GM23338 (cell line): ENCODE results near the gene TMEM179. TPM values are rescaled to one million over a fixed set of nuclear protein-coding genes. Genes with fewer than 3 reads are reported as not detected.

Experiments used
- JUNB ChIP-seq: IDR thresholded peaks from one replicate; pipeline ENCODE4 v1.6.1; 2016; ENCODE audit warnings: antibody characterized with exemption; ENCODE audit not compliant: unreplicated experiment
- NANOG ChIP-seq: IDR thresholded peaks from 2 replicates; pipeline ENCODE4 v1.6.1; 2016; ENCODE audit warnings: antibody characterized with exemption, borderline replicate concordance
- STAT1 ChIP-seq: IDR thresholded peaks from one replicate; pipeline ENCODE4 v1.6.1; 2016; ENCODE audit warnings: antibody characterized with exemption; ENCODE audit not compliant: unreplicated experiment
- ZNF114 ChIP-seq: fragments of 250-450 bp; sonication (Bioruptor Pico); IDR thresholded peaks from 2 replicates; pipeline ENCODE4 v1.5.0; 2020; ENCODE audit warnings: mild to moderate bottlenecking, moderate library complexity
- ZNF331 ChIP-seq: fragments of 250-450 bp; sonication (Bioruptor Pico); IDR thresholded peaks from 2 replicates; pipeline ENCODE4 v1.5.0; 2020; ENCODE audit warnings: low read depth, mild to moderate bottlenecking, moderate library complexity
- polyA plus RNA-seq: library from polyadenylated mRNA; unstranded; fragments of >200 nt; fragmentation: Nextera tagmentation; extraction: Ambion mirVana; gene quantifications from 2 replicates; pipeline ENCODE4 v1.2.1, GENCODE V29; 2016
- total RNA-seq: library from RNA; depleted of rRNA; stranded (reverse); fragments of >200 nt; shearing (Covaris generic); gene quantifications from 2 replicates; pipeline ENCODE4 v1.2.3, GENCODE V29; 2014
- TF ChIP-seq, protein P1 (sequence below): fragments of 250-450 bp; sonication (Bioruptor Pico); IDR thresholded peaks from 2 replicates; pipeline ENCODE4 v1.5.0; 2020; ENCODE audit warnings: mild to moderate bottlenecking, moderate library complexity
- TF ChIP-seq, protein P2 (sequence below): IDR thresholded peaks from one replicate; pipeline ENCODE4 v1.6.1; 2018; ENCODE audit warnings: antibody characterized with exemption; ENCODE audit not compliant: unreplicated experiment

Gene TMEM179
- total and polyA plus RNA-seq, 2 experiments from 2014 or later, result 1.0 to 4.8 TPM

- TF ChIP-seq, protein P1, sequence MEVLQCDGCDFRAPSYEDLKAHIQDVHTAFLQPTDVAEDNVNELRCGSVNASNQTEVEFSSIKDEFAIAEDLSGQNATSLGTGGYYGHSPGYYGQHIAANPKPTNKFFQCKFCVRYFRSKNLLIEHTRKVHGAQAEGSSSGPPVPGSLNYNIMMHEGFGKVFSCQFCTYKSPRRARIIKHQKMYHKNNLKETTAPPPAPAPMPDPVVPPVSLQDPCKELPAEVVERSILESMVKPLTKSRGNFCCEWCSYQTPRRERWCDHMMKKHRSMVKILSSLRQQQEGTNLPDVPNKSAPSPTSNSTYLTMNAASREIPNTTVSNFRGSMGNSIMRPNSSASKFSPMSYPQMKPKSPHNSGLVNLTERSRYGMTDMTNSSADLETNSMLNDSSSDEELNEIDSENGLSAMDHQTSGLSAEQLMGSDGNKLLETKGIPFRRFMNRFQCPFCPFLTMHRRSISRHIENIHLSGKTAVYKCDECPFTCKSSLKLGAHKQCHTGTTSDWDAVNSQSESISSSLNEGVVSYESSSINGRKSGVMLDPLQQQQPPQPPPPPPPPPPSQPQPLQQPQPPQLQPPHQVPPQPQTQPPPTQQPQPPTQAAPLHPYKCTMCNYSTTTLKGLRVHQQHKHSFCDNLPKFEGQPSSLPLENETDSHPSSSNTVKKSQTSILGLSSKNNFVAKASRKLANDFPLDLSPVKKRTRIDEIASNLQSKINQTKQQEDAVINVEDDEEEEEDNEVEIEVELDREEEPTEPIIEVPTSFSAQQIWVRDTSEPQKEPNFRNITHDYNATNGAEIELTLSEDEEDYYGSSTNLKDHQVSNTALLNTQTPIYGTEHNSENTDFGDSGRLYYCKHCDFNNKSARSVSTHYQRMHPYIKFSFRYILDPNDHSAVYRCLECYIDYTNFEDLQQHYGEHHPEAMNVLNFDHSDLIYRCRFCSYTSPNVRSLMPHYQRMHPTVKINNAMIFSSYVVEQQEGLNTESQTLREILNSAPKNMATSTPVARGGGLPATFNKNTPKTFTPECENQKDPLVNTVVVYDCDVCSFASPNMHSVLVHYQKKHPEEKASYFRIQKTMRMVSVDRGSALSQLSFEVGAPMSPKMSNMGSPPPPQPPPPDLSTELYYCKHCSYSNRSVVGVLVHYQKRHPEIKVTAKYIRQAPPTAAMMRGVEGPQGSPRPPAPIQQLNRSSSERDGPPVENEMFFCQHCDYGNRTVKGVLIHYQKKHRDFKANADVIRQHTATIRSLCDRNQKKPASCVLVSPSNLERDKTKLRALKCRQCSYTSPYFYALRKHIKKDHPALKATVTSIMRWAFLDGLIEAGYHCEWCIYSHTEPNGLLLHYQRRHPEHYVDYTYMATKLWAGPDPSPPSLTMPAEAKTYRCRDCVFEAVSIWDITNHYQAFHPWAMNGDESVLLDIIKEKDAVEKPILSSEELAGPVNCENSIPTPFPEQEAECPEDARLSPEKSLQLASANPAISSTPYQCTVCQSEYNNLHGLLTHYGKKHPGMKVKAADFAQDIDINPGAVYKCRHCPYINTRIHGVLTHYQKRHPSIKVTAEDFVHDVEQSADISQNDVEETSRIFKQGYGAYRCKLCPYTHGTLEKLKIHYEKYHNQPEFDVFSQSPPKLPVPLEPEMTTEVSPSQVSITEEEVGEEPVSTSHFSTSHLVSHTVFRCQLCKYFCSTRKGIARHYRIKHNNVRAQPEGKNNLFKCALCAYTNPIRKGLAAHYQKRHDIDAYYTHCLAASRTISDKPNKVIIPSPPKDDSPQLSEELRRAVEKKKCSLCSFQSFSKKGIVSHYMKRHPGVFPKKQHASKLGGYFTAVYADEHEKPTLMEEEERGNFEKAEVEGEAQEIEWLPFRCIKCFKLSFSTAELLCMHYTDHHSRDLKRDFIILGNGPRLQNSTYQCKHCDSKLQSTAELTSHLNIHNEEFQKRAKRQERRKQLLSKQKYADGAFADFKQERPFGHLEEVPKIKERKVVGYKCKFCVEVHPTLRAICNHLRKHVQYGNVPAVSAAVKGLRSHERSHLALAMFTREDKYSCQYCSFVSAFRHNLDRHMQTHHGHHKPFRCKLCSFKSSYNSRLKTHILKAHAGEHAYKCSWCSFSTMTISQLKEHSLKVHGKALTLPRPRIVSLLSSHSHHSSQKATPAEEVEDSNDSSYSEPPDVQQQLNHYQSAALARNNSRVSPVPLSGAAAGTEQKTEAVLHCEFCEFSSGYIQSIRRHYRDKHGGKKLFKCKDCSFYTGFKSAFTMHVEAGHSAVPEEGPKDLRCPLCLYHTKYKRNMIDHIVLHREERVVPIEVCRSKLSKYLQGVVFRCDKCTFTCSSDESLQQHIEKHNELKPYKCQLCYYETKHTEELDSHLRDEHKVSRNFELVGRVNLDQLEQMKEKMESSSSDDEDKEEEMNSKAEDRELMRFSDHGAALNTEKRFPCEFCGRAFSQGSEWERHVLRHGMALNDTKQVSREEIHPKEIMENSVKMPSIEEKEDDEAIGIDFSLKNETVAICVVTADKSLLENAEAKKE (CRISPR knock-in tag), result no peak
- TF ChIP-seq ZNF114, result no peak
- TF ChIP-seq JUNB, result no peak
- TF ChIP-seq STAT1, result no peak
- no peak for TF ChIP-seq NANOG
- TF ChIP-seq, protein P2, sequence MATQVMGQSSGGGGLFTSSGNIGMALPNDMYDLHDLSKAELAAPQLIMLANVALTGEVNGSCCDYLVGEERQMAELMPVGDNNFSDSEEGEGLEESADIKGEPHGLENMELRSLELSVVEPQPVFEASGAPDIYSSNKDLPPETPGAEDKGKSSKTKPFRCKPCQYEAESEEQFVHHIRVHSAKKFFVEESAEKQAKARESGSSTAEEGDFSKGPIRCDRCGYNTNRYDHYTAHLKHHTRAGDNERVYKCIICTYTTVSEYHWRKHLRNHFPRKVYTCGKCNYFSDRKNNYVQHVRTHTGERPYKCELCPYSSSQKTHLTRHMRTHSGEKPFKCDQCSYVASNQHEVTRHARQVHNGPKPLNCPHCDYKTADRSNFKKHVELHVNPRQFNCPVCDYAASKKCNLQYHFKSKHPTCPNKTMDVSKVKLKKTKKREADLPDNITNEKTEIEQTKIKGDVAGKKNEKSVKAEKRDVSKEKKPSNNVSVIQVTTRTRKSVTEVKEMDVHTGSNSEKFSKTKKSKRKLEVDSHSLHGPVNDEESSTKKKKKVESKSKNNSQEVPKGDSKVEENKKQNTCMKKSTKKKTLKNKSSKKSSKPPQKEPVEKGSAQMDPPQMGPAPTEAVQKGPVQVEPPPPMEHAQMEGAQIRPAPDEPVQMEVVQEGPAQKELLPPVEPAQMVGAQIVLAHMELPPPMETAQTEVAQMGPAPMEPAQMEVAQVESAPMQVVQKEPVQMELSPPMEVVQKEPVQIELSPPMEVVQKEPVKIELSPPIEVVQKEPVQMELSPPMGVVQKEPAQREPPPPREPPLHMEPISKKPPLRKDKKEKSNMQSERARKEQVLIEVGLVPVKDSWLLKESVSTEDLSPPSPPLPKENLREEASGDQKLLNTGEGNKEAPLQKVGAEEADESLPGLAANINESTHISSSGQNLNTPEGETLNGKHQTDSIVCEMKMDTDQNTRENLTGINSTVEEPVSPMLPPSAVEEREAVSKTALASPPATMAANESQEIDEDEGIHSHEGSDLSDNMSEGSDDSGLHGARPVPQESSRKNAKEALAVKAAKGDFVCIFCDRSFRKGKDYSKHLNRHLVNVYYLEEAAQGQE, result no peak
- no peak for TF ChIP-seq ZNF331
Measured at GRCh38 chr14:104563191-104563741, 41.3 kb downstream of the TMEM179 start (continued).
